Neural progenitor cell (in vitro differentiated cells): ENCODE measurements around the gene IZUMO2. TPM values are rescaled to one million over a fixed set of nuclear protein-coding genes. Genes with fewer than 3 reads are reported as not detected.

Source experiments
- DNase-seq: peaks from one replicate; pipeline ENCODE4 v3.0.0-alpha.2; 2016; ENCODE audit warnings: low spot score
- H2AFZ ChIP-seq: fragments of 200-600 bp; sonication (generic); replicated peaks from 2 replicates; pipeline ENCODE4 v1.6.1; 2016; ENCODE audit warnings: antibody characterized with exemption
- H3F3A ChIP-seq: fragments of 200-600 bp; sonication (generic); 2 replicates; pipeline ENCODE4 v1.6.1; 2016; ENCODE audit warnings: antibody characterized with exemption, low read depth
- H3K27ac ChIP-seq: fragments of 200-600 bp; sonication (generic); 2 replicates; pipeline ENCODE4 v1.5.1; 2016; ENCODE audit warnings: mild to moderate bottlenecking
- H3K27me3 ChIP-seq: fragments of 200-600 bp; sonication (generic); 2 replicates; pipeline ENCODE4 v1.6.1; 2016; ENCODE audit warnings: mild to moderate bottlenecking, moderate library complexity
- H3K36me3 ChIP-seq: fragments of 200-600 bp; sonication (generic); 2 replicates; pipeline ENCODE4 v1.5.1; 2016
- H3K4me1 ChIP-seq: fragments of 200-600 bp; sonication (generic); 2 replicates; pipeline ENCODE4 v1.6.1; 2016; ENCODE audit warnings: mixed run types
- H3K4me2 ChIP-seq: fragments of 200-600 bp; sonication (generic); 2 replicates; pipeline ENCODE4 v1.6.1; 2016
- H3K4me3 ChIP-seq: fragments of 200-600 bp; sonication (generic); 2 replicates; pipeline ENCODE4 v1.5.1; 2016
- H3K79me2 ChIP-seq: fragments of 200-600 bp; sonication (generic); 2 replicates; pipeline ENCODE4 v1.6.1; 2016; ENCODE audit warnings: low read depth
- H3K9ac ChIP-seq: fragments of 200-600 bp; sonication (generic); 2 replicates; pipeline ENCODE4 v1.6.1; 2016
- H3K9me3 ChIP-seq: fragments of 200-600 bp; sonication (generic); 2 replicates; pipeline ENCODE4 v1.5.1; 2016; ENCODE audit warnings: low read depth
- H4K20me1 ChIP-seq: fragments of 200-600 bp; sonication (generic); 2 replicates; pipeline ENCODE4 v1.6.1; 2016; ENCODE audit warnings: low read depth
- H3K27ac Mint-ChIP-seq: 3 replicates; pipeline ENCODE4 v1.8.0; 2021; ENCODE audit warnings: mixed read lengths
- H3K27me3 Mint-ChIP-seq: 2 replicates; pipeline ENCODE4 v1.8.0; 2022; ENCODE audit warnings: low read depth, mild to moderate bottlenecking, inconsistent platforms, moderate library complexity, mixed read lengths; ENCODE audit not compliant: insufficient read depth
- H3K36me3 Mint-ChIP-seq: 3 replicates; pipeline ENCODE4 v1.8.0; 2021; ENCODE audit warnings: mixed read lengths
- H3K4me1 Mint-ChIP-seq: 3 replicates; pipeline ENCODE4 v1.8.0; 2021; ENCODE audit warnings: mixed read lengths
- H3K4me3 Mint-ChIP-seq: 3 replicates; pipeline ENCODE4 v1.8.0; 2021; ENCODE audit warnings: mild to moderate bottlenecking, moderate library complexity, mixed read lengths
- H3K9me3 Mint-ChIP-seq: 3 replicates; pipeline ENCODE4 v1.8.0; 2020; ENCODE audit warnings: mixed read lengths
- EZH2 ChIP-seq: fragments of 200-600 bp; sonication (generic); IDR thresholded peaks from 2 replicates; pipeline ENCODE4 v1.6.1; 2017; ENCODE audit warnings: antibody characterized with exemption, mild to moderate bottlenecking, moderate library complexity
- EZH2phosphoT487 ChIP-seq: fragments of 200-600 bp; sonication (generic); IDR thresholded peaks from 2 replicates; pipeline ENCODE4 v1.6.1; 2017; ENCODE audit warnings: antibody characterized with exemption
- total RNA-seq: library from RNA; depleted of rRNA; stranded (reverse); fragments of >200 nt; gene quantifications from 2 replicates; pipeline ENCODE4 v1.2.3, GENCODE V29; 2015; ENCODE audit warnings: low replicate concordance
- TF ChIP-seq, protein P1 (sequence below): fragments of 200-600 bp; sonication (generic); IDR thresholded peaks from 2 replicates; pipeline ENCODE4 v1.5.1; 2017; ENCODE audit warnings: antibody characterized with exemption, mild to moderate bottlenecking

Gene IZUMO2
- total RNA-seq, 1 donor from 2014 or later: not detected

DNA sequence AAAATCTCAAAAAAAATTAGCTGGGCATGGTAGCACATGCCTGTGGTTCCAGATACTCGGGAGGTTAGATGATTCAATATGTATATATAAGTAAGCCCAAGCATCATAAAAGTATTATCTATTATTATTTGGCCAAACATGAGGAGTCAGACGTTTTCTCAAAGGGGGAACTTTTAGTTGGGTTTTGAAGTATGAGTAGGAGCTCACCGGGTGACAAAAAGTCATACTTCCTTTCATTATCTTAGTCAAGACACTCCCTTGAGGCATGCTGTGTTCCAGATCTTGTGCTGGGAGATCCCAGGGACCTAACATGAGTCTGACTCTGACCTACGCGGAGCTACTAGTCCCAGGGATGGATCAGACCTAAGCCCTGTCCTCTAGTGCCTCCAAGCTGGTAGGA, 32.1 kb upstream of the IZUMO2 start:
- Histone ChIP-seq H3K27me3 (peaks cover 47% of the 10 kb centered on the region), H3K9ac (no peak overlapping the region), H3K9me3 (no peaks in the 10 kb centered on the region), H3K4me1 (no peaks in the 10 kb centered on the region), H3K36me3 (no peaks in the 10 kb centered on the region), H3K27ac (no peak overlapping the region), H4K20me1 (no peaks in the 10 kb centered on the region), H3K4me3 (no peak overlapping the region), H3K4me2 (no peak overlapping the region), H3K79me2 (no peaks in the 10 kb centered on the region), H3F3A (no peaks in the 10 kb centered on the region), H2AFZ (no peak overlapping the region)
- H3K4me1 Mint-ChIP-seq: peaks cover 7% of the 10 kb centered on the region
- no peak for TF ChIP-seq EZH2phosphoT487
- TF ChIP-seq, protein P1, sequence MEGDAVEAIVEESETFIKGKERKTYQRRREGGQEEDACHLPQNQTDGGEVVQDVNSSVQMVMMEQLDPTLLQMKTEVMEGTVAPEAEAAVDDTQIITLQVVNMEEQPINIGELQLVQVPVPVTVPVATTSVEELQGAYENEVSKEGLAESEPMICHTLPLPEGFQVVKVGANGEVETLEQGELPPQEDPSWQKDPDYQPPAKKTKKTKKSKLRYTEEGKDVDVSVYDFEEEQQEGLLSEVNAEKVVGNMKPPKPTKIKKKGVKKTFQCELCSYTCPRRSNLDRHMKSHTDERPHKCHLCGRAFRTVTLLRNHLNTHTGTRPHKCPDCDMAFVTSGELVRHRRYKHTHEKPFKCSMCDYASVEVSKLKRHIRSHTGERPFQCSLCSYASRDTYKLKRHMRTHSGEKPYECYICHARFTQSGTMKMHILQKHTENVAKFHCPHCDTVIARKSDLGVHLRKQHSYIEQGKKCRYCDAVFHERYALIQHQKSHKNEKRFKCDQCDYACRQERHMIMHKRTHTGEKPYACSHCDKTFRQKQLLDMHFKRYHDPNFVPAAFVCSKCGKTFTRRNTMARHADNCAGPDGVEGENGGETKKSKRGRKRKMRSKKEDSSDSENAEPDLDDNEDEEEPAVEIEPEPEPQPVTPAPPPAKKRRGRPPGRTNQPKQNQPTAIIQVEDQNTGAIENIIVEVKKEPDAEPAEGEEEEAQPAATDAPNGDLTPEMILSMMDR: no peak
- TF ChIP-seq EZH2: no peak
- H3K27ac Mint-ChIP-seq: no peak overlapping the region
- peaks cover 16% of the 10 kb centered on the region for H3K27me3 Mint-ChIP-seq
- no peak overlapping the region for H3K4me3 Mint-ChIP-seq
- H3K9me3 Mint-ChIP-seq: no peaks in the 10 kb centered on the region
- no peak for DNase-seq
- H3K36me3 Mint-ChIP-seq: no peaks in the 10 kb centered on the region

DNA sequence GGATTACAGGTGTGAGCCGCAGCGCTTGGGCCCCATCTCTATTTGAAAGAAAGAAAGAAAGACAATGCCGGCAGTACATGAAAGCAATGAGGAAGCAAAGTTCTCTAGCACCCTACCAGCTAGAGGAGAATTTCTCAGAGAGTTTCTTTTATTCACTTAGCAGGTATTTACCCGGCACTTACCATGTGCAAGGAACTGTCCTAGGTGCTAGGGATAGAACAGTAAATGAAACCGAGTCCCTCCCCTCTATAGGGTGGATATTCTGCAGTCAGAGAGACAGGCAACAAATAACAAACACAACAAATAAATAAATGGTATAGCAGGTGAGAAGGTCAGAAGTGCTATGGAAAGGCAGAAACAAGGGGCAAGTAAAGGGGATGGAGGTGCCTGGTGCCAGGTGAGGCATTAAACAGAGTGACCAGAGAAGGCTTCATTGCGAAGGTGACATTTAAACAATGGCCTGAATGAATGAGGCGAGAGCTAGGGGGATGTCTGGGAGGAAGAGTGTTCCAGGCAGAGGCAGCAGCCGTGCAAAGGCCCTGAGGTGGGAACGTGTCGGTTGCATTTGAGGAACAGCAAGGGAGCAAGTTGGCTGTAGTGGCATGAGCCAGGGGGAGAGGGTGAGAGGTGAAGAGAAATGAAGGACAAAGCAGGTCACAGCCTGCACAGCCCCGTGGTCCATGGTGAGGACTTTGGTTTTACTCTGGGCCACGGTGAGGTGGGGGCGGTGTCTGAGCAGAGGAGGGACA, 29.6 kb upstream of the IZUMO2 start:
- Histone ChIP-seq H3K27ac (no peak overlapping the region), H3K4me1 (no peaks in the 10 kb centered on the region), H3K4me2 (no peak overlapping the region), H3K27me3 (peaks cover 31% of the 10 kb centered on the region), H4K20me1 (no peaks in the 10 kb centered on the region), H3K9me3 (no peaks in the 10 kb centered on the region), H3K36me3 (no peaks in the 10 kb centered on the region), H3K9ac (no peak overlapping the region), H3F3A (no peaks in the 10 kb centered on the region), H2AFZ (no peak overlapping the region), H3K79me2 (no peaks in the 10 kb centered on the region), H3K4me3 (no peak overlapping the region)
- Mint-ChIP-seq H3K9me3 (no peaks in the 10 kb centered on the region), H3K36me3 (no peaks in the 10 kb centered on the region), H3K4me1 (no peaks in the 10 kb centered on the region), H3K4me3 (peak overlapping the region; percentile 52), H3K27me3 (peaks cover 13% of the 10 kb centered on the region), H3K27ac (no peak overlapping the region)
- no peak for DNase-seq
- TF ChIP-seq, protein P1: no peak
- TF ChIP-seq EZH2phosphoT487 (no peak), EZH2 (no peak)

DNA sequence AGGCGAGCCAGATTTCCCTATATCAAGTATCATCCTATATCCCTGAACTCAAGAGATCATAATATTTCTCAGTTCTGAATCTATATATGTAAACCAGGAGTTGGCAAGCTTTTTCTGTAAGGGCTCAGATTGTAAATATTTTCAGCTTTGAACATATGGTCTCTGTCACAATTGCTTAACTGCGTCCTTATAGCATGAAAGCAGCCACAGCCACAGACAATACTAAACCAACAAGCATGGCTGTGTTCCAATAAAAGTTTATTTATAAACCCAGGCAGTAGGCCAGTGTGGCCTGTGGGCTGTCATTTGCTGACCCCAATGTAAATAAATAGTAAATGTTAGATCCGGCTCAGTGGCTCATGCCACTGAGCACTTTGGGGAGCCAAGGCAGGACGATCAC, 28.1 kb upstream of the IZUMO2 start:
- Histone ChIP-seq H3K27me3 (peaks cover 19% of the 10 kb centered on the region), H3K4me3 (no peak overlapping the region), H3K27ac (no peak overlapping the region), H2AFZ (no peak overlapping the region), H3K79me2 (no peaks in the 10 kb centered on the region), H3K9me3 (no peaks in the 10 kb centered on the region), H4K20me1 (no peaks in the 10 kb centered on the region), H3F3A (no peaks in the 10 kb centered on the region), H3K36me3 (no peaks in the 10 kb centered on the region), H3K9ac (no peak overlapping the region), H3K4me2 (no peak overlapping the region), H3K4me1 (no peaks in the 10 kb centered on the region)
- H3K4me3 Mint-ChIP-seq: no peak overlapping the region
- H3K27me3 Mint-ChIP-seq: peaks cover 14% of the 10 kb centered on the region
- no peaks in the 10 kb centered on the region for H3K36me3 Mint-ChIP-seq
- no peaks in the 10 kb centered on the region for H3K4me1 Mint-ChIP-seq
- H3K27ac Mint-ChIP-seq: no peak overlapping the region
- no peak for DNase-seq
- no peak for TF ChIP-seq EZH2
- no peak for TF ChIP-seq EZH2phosphoT487
- TF ChIP-seq, protein P1: no peak
- H3K9me3 Mint-ChIP-seq: peaks cover 3% of the 10 kb centered on the region
